ENCODE measurements around the gene RDH11.
"Not testable (repeated sequence)": the region's sequence is repeated elsewhere in the genome, so short reads cannot be mapped to it uniquely, and the experiment has no call there.

RDH11 gene, protein sequence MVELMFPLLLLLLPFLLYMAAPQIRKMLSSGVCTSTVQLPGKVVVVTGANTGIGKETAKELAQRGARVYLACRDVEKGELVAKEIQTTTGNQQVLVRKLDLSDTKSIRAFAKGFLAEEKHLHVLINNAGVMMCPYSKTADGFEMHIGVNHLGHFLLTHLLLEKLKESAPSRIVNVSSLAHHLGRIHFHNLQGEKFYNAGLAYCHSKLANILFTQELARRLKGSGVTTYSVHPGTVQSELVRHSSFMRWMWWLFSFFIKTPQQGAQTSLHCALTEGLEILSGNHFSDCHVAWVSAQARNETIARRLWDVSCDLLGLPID

DNA sequence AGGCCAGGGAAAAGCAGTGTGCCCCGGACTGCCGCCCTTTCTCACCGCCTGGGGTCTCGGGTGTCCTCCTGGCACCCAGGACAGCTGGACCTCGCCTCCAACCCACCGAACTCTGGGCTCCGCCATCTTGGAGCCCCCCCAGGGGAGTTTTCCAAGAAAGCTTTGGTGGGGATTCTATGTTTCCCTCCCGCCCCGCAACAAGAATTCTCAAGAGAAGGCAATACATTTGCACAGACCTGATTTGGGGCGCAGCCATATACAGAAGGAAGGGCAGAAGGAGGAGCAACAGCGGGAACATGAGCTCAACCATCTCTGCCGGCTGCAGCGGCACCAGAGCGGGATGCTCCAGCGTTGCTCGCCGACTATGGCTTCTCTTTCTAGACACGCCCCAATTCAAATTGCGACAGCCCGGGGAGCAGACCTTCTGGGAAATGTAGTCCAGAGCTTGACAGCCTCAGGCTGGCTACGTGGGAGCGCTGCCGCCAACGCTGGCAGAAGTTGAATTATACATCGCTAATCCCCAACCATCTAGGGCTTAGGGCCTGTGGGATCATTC, at the start of gene RDH11:
Gene RDH11 (minus strand): TSS at position 371 of the 556 bp plus-strand sequence. CDS start 61 bp downstream, at position 310.
- DNase-seq, result peak; percentile 62

DNA sequence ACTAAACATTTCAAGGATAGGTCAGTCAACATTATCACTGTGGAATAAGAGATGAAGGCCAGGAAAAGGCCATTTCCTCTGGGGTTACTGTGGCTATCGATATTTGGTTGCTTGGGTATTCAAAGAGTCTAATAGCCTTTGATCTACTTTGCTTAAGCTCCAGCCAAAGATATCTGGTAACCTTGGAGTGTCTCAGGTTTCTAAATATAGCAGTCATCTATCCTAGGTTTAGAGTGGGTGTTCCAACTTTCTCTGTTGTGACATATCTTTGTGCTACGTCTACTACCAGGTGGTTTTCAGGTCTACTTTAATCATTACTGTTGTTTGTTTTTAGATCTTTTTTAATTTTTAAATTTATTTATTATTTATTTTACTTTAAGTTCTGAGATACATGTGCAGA, 48.5 kb upstream of the RDH11 start:
- DNase-seq, result no peak

DNA sequence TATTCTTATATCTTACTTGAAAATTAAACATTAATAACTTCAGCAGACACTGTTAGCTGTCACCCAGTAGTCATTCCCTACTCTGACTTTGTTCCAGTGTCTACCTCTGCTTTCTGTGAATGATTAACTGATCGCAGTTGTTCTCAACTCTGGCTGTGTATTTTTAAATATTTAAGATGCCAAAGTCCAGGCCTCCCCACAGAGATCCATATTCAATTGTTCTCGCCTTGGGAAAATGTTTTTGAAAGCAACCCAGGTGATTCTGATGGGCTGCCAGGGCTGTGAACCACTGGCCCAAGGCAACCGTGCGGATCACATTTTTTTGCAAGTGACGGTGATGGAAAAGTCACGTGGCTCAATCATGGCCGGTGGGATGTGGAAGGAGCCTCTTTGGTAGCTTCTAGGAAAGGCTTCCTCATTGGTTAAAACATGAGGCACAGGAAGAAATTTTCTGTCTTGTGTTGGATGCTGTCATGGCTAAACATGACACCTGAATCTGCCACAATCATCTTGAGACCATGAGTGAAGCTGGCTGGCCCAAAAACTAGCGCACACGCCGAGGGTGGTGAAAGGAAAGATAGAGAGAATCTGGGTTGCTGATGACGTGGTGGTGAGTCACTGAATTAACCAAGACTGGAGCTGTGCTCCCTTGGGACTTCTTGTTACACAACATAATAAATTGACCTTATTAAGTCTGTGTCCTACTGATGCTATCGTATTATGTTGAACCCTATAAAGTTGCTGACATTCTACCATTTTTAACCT, 43.4 kb upstream of the RDH11 start:
- no peak for DNase-seq

DNA sequence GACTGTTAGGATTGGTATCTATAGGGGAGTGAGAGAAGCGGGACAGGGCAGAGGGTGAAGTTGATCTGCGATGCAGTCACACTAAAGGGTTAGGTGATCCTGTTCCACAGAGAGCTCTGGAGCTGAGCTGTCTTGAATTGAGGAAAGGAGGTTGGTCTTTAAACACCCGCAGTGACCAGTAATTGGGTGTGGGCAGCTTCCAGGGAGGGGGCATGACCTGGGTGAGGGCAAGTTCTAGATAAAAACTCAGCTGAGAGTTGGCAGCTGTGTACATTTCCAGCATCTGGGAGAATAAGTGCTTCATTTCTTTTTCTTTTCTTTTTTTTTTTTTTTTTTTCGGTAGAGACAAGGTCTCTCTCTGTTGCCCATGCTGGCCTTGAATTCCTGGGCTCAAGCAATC, 41.2 kb upstream of the RDH11 start:
- DNase-seq, result no peak

DNA sequence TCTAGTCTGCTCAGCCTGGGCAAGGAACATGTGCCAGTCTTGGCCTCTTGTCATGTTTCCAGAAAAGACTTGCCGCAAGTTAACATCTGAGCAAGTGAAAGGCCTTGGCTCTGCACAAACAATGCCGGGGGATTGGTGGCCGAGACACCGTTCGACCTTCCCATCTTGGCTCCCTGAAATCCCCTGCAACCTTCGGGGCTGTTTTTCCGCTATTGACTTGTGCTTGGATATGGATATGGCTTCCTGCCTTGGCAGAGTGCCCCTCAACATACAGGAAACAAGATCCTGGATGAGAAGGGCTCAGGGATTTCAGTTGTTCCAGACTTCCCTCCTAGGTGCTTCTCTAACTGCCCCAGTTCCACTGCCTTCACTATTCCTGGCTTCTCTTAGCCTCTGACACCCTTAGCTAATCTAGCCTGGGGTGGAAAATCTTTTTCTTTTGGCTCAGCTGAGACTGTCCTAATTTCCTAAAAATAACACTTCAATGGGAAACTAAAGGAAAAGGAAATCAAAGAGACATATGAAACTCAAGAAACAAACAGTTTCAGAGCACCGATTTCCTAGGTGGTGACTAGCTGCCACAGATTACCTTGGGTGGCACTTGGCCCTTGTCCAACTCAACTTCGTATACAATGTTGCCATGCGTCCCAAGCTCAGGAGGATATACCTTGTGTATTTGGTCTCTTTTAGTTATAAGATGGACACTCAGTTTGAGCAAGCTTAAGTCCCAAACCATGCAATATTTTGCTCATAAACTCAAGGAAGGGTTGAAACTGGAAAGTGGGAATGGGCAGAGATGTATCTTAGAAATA, 40.0 kb upstream of the RDH11 start:
- no peak for DNase-seq

DNA sequence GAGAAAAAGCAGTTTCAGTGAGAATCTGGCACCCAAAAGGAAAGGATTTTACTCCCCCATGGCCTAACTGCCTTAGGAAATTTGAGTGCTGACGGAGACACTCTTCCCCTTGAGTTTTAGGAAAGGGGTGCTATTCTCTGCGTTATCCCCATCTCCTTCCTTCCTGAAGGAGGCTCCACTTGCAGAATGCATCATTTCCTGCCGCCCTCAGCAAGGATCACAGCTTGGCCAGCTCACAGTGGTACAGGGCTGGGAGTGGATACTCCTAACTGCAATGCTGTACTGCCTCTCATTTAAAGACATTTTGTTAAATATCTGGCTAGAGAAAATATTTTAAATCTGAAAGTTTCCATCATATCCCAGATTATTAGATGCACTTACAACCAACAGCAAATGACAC, 39.1 kb upstream of the RDH11 start:
- no peak for DNase-seq

DNA sequence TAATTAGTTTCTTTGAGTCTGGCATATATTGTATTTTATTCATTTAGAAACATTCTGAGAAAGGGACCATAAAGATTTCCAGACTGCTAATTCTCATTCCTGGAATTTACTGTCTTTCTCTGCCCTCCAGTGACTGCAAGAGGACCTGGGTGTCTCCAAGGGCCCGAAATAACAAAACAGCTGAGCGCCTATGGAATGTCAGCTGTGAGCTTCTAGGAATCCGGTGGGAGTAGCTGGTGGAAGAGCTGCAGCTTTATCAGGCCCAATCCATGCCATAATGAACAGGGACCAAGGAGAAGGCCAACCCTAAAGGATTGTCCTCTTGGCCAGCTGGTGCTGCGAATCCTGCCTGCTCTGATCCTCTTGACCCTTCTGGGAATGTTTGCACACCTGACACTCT, 38.1 kb upstream of the RDH11 start:
- no peak for DNase-seq

DNA sequence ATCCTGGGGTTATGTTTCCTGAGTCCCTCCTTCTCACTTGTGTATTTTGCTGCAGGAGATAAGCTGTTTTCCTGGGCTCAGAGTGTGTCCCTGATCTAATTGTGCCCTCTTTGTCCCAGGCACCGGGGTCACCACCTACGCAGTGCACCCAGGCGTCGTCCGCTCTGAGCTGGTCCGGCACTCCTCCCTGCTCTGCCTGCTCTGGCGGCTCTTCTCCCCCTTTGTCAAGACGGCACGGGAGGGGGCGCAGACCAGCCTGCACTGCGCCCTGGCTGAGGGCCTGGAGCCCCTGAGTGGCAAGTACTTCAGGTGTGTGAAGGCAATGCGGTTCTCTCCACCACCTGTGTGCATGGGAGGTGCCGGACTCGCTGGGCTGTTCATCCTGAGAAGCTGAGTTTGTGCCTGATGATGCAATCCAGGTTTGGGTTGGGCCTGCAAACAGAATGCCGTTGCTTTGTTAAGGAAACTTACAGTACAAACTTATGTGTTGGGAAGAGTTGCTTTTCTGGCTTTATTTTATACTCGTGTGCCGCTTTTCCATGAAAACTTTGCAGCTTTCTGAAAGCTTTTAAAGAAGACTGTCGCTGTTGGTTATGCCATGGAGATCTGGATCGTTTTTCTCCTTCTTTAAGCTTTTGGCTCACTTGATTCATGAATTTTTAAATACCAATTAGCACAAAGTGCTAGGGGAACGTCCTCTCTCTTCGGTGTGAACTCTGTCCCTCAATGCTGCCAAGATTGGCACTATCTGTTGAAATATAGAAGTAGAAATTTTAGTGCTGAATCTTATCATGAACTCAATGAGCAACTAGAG, 33.7 kb upstream of the RDH11 start:
- DNase-seq, result no peak

DNA sequence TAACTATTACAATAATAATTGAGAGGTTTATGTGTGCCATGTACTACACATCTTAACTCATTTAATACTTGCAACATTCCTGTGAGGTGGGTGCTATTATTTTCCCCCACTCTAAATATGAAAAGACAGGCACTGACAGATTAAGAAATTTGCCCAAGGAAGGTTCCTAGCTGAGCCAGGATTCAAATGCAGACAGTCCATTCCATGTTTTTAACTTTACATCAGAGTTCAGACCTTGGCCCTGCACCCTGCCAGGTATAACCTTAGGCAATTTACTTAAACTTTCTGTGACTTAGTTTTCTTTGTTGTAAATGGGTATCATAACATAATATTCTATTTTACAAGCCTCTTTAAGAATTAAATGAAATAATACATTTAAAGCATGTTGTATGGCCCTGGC, 32.7 kb upstream of the RDH11 start:
- DNase-seq, result no peak

DNA sequence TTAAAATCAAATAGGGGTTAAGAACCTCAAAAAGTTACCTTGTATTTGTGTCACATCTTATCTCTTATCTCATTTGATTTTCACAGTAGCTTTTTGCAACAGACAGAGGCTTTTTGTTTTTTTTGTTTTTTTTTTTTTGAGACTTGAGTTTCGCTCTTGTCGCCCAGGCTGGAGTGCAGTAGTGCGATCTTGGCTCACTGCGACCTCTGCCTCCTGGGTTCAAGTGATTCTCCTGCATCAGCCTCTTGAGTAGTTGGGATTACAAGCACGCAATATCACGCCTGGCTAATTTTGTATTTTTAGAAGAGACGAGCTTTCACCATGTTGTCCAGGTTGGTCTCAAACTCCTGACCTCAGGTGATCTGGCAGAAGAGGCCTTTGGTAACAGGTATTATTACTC, 31.8 kb upstream of the RDH11 start:
- no peak for DNase-seq

DNA sequence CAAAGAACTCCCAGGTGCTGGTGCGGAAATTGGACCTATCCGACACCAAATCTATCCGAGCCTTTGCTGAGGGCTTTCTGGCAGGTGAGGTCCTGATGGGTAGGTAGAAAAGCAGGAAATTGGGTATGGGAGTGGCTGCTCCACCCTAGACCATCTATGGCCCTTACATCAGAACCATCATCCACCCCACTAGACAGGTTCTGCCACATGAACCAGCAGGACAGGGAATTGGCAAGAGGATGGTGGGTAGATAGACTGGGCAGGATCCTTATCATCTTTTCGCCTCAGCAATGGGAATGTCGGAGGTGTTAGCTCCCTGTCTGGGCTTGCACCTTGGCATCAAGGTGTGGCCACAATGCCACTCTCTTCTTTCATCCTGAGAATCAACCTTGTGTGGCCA, 29.6 kb upstream of the RDH11 start:
- DNase-seq, result no peak

DNA sequence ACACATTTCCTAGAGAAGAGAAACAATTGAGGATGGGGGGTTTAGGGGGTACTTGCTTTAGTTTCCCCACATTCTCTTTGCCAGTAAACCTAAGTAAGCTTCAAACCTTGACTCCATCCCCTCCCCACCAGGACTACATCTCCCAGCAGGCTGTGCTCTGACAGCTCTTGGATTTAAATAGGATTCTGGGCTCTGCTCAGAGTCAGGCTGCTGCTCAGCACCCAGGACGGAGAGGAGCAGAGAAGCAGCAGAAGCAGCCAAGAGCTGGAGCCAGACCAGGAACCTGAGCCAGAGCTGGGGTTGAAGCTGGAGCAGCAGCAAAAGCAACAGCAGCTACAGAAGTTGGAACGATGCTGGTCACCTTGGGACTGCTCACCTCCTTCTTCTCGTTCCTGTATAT, 26.7 kb upstream of the RDH11 start:
- DNase-seq, result no peak

DNA sequence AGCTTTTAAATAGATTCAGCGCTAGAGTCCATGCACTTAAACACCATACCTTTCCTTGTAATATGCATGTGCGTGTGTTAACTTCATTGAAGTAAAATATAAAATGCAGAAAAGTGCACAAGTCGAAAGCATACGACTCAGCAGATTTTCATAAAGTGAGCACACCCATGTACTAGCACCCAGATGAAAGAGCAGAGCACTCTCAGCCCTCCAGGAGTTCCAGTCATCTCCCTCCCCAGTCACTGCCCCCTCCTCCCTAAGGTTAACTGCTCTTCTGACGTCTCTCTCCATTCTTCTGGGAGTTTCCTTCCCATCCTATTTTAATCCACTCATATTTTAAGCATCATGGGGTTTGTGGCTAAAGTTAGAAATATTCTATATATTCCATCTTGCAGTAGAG, 26.3 kb upstream of the RDH11 start:
- DNase-seq, result no peak

DNA sequence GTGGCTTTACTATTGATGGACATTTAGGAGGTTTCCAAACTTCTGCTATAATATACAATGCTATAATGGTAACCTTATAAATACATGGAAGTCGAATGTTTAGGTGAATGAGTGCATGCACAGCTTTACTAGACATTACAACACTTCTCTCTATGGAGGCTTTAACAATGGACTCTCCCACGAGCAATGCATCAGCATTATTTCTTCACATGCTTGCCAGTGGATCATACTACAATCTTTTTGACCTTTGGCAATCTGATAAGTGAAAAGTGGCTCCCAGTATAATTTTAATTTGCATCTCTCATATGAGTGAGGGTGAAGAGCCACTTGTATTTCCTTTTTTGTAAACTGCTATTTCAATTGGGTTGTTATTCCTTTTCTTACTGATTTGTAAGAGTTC, 24.3 kb upstream of the RDH11 start:
- DNase-seq, result no peak

DNA sequence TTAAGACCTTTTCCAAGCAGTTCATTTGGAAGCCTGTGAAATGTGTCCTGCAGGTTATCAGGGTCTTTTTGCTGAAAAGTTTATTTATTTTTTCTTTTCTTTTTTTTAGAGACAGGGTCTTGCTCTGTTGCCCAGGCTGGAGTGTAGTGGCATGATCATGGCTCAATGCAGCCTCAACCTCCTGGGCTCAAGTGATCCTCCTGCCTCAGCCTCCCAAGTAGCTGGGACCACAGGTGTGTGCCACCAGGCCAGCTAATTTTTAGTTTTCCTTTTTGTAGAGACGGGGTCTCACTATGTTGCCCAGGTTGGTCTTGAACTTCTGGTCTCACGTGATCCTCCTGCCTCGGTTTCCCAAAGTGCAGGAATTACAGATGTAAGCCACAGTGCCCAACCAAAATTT, 23.8 kb upstream of the RDH11 start:
- DNase-seq, result not testable (repeated sequence)

DNA sequence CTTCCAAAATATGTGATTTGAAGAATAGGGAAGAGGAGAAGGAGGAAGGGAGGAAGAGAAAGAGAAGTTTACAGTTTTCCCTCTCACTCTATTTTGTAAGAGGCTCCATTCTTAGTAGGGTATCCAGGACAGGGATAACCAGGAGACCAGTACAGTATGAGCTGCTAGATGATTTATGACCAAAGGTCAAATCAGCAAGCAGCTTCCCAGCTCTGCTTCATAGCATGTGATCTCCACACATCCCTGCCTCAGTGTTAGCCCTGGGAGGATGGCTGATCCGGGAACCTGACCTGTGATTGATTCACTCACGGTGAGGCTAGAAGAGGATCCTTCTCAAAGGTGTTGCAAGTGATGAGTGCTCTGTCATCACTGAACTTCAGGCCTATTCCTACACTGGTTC, 22.7 kb upstream of the RDH11 start:
- DNase-seq, result no peak

DNA sequence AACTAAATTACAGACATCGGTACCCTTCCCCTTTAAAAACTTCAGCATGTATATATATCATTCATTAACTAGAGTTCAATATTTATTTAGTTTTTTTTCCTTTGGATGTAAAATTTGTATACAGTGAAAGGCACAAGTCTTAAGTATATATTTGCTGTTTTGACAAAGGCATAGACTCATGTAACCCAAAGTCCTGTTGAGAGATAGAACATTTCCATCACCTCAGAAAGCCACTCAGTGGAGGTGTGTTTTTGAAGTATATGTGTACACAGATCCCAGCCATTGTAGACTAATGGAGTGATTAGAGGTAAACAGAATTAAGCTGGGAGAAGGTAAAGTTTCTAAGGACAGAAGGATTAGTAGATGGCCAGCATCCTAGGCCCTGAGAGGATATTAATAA, 21.5 kb upstream of the RDH11 start:
- DNase-seq, result no peak

DNA sequence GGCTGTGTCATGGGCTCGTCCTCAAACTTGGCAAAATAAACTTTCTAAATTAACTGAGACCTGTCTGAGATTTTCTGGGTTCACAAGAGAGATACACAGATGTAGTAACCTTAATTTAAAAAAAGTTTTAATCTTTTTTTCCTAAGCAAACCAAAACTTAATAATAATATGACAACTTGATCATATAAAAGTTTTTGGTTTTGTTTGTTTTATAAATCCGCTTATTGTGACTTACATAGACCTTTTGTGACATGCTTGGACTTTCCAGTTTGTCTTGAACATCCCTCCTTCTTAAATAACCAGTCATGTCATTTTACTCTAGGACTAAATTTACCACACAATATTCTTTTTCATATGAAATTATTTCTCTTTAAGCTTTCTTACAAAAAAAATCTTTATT, 14.6 kb upstream of the RDH11 start:
- DNase-seq, result no peak

DNA sequence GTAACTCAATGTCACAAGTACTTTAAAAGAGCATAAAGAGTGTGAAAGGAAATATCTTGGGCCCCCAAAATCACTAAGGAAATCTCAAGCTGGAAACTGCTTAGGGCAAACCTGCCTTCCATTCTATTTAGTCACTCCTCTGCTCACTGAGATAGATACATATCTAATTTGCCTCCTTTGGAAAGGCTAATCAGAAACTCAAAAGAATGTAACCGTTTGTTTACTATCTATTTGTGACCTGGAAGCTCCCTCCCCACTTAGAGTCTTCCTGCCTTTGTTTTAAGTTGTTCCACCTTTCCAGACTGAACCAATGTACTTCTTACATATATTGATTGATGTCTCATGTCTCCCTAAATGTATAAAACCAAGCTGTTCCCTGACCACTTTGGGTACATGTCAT, 14.2 kb upstream of the RDH11 start:
- DNase-seq, result not testable (repeated sequence)

DNA sequence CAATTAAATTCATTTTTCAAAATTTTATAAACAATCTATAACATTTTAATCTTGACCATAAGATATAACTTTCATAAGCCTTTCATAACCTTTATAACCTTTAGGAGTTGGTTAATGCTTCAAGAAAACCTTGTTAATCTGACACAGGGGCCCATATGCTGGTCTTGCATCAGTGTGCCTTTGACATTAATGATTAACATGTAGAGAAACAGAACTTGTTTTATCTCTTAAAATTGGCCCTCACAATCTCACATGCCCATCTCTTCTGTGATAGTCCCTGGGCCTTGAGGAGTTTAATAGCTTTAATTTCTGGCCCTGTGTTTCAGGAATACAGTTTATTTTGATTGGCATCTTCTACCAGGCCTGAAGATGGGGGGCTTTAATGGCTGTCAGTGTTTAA, 13.8 kb upstream of the RDH11 start:
- not testable (repeated sequence) for DNase-seq

DNA sequence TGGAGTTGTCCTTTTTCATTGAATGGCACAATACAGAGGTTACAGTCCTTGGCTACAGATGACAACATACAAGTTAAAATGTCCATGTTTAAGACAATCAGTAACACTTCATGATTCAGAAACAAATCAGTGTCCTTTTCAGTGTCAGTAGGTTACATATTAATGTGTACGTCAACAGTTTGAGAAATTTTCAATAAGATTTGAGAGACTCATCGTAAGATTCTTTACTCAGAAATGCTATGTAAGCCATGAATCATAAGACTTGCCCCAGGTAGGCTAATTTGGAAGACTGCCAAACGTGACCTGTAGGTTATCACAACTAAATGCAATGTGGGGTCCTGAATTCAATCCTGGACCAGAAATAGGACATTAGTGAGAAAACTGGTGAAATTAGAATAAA, 9.6 kb upstream of the RDH11 start:
- DNase-seq, result no peak

DNA sequence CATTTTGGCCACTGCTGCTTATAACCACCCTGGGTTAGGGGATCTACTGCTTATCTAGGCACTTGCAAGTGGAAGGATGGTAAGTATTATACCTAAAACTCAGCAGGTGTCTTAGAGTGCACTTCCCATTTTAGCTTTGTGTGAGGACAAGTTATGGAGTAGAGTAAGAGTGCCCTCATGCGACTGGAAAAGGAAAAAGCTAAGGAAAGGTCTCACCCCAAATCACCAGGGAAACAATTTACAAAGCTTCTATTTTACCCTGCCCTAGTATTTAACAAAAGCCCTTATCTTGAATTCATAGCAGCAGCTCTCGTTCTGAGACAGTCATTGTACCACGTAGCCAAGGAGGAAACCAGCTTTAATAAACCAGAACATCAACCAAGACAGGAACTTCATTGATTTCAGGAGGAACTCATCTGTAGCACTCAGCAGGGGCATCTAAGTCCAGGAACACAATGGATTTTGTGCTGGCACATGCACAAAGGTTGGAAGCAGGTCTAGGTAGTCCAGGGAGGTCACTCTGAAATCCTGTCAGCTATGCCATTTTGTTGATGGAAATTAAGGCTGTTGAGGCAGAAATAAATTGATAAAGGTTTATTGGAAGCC, 9.0 kb upstream of the RDH11 start:
- DNase-seq, result no peak
